Ishikawa (cell line): ENCODE results near the gene PLCB4.

Source experiments
- CEBPB ChIP-seq: IDR thresholded peaks from 2 replicates; pipeline ENCODE4 v1.6.1; 2012
- CREB1 ChIP-seq: IDR thresholded peaks from 2 replicates; pipeline ENCODE4 v1.6.1; 2012; ENCODE audit warnings: low read depth
- EGR1 ChIP-seq: IDR thresholded peaks from 2 replicates; pipeline ENCODE4 v1.6.1; 2012
- EP300 ChIP-seq: IDR thresholded peaks from 2 replicates; pipeline ENCODE4 v1.6.1; 2012; ENCODE audit warnings: borderline replicate concordance
- FOXM1 ChIP-seq: IDR thresholded peaks from 2 replicates; pipeline ENCODE4 v1.6.1; 2012; ENCODE audit warnings: low read depth, borderline replicate concordance
- NFIC ChIP-seq: IDR thresholded peaks from 2 replicates; pipeline ENCODE4 v1.6.1; 2012
- RAD21 ChIP-seq: IDR thresholded peaks from 2 replicates; pipeline ENCODE4 v1.6.1; 2012; ENCODE audit warnings: low read depth
- REST ChIP-seq: IDR thresholded peaks from 2 replicates; pipeline ENCODE4 v1.6.1; 2012; ENCODE audit warnings: low read depth, mild to moderate bottlenecking
- TAF1 ChIP-seq: IDR thresholded peaks from 2 replicates; pipeline ENCODE4 v1.6.1; 2012; ENCODE audit warnings: low read depth, mild to moderate bottlenecking
- TCF12 ChIP-seq: IDR thresholded peaks from 2 replicates; pipeline ENCODE4 v1.6.1; 2012; ENCODE audit warnings: low read depth
- TEAD4 ChIP-seq: IDR thresholded peaks from 2 replicates; pipeline ENCODE4 v1.6.1; 2012
- YY1 ChIP-seq: IDR thresholded peaks from 2 replicates; pipeline ENCODE4 v1.6.1; 2012; ENCODE audit warnings: low read depth
- ZBTB7A ChIP-seq: IDR thresholded peaks from 2 replicates; pipeline ENCODE4 v1.6.1; 2012; ENCODE audit warnings: low read depth
- TF ChIP-seq, protein P1 (sequence below): IDR thresholded peaks from 2 replicates; pipeline ENCODE4 v1.6.1; 2012
- TF ChIP-seq, protein P2 (sequence below): IDR thresholded peaks from 2 replicates; pipeline ENCODE4 v1.6.1; 2012

PLCB4 gene

DNA sequence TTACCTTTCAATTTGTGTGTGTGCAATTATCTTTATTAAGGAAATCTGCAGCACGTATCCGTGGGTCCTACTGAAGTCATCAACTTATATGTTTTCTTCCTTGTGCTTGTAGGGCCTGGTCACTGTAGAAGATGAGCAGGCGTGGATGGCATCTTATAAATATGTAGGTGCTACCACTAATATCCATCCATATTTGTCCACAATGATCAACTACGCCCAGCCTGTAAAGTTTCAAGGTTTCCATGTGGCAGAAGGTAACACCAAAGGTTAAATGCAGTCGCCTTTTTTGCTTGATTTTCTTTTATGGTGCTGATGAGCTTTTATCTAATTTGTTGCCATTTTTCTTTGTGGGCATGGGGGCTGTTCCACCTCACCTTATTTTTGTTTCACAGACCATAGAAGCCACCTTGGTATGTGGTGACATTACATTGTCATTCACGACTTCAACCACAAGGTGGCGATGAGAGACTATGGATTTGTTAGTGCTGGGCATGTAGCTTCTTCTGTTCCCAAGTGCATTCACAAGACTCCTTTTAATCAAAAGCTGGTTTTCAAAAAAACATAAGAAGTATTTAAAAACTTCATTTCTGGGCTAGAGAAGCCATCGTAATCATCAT lies 339.0 kb downstream of the PLCB4 start:
- TF ChIP-seq TEAD4, result 0 out of 2 replicates have a peak, but pooled peaks have one; percentile 31
- peak; percentile 82 for TF ChIP-seq RAD21
- TF ChIP-seq FOXM1, result no peak
- TF ChIP-seq, protein P1, sequence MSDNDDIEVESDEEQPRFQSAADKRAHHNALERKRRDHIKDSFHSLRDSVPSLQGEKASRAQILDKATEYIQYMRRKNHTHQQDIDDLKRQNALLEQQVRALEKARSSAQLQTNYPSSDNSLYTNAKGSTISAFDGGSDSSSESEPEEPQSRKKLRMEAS, result no peak
- no peak for TF ChIP-seq EP300

DNA sequence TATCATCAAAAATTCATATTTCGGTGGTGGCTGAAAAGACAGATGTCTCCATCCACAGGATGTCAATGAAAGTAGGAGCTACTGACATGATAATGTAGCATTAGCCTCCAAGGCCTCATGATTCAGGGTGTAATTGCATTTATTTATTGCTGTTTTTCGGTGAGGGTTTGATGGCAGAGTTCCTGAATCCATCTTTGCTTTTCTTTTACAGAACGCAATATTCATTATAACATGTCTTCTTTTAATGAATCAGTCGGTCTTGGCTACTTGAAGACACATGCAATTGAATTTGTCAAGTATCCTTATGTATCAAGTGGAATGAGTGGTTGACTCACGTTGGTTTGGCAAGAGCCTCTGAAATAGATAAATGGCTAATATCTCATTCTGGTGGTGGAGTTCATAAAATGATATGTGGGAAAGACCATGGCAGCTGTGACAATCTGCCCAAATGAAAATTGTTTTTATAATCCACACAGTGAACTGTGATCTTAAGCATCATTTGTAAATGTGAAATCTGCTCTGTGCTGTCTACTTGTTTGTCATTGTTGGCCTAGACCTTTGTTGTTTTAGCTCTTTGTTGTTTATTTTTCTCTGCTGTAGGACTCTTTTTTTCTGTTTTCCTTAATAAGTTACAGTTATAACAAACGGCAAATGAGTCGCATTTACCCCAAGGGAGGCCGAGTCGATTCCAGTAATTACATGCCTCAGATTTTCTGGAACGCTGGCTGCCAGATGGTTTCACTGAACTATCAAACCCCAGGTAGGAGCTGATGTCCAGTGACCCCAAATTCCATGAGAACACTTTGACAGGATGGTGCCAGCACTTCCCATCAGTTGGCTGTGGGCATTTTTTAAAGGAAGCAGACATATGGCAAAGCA lies 339.8 kb downstream of the PLCB4 start:
- no peak for TF ChIP-seq NFIC
- no peak for TF ChIP-seq TEAD4
- TF ChIP-seq CREB1, result no peak
- no peak for TF ChIP-seq CEBPB
- TF ChIP-seq, protein P2, sequence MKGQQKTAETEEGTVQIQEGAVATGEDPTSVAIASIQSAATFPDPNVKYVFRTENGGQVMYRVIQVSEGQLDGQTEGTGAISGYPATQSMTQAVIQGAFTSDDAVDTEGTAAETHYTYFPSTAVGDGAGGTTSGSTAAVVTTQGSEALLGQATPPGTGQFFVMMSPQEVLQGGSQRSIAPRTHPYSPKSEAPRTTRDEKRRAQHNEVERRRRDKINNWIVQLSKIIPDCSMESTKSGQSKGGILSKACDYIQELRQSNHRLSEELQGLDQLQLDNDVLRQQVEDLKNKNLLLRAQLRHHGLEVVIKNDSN, result no peak

GRCh38 chr20:9409352-9409751 lies 340.5 kb downstream of the PLCB4 start:
- TF ChIP-seq EGR1 (no peak), TCF12 (no peak), YY1 (no peak), TAF1 (no peak), FOXM1 (no peak), REST (no peak), CEBPB (no peak), ZBTB7A (no peak)
- TF ChIP-seq, protein P2, result no peak
- TF ChIP-seq, protein P1, result no peak

- no peak for TF ChIP-seq ZBTB7A
- TF ChIP-seq TCF12, result no peak
- TF ChIP-seq EP300, result no peak
Observed at GRCh38 chr20:9409981-9410380, 341.1 kb downstream of the PLCB4 start.

DNA sequence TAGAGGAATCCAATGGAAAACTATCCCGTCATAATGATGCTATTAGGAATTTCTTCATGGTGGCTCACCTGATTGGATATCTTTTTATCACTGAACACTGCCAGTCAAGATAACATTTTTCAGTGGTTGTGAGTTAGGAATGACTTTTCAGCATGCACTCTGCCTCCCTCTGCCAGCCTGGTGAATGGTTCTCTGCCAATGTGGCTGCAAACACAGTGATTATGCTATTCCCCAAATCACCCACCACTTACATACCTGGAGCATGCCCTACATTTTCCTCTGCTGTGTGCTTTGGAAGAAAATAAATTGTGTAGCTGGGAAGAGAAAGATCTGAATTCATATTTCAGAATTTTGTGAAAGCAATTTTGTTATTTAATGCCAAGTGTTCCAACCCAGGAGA lies 342.9 kb downstream of the PLCB4 start:
- TF ChIP-seq RAD21, result no peak

DNA sequence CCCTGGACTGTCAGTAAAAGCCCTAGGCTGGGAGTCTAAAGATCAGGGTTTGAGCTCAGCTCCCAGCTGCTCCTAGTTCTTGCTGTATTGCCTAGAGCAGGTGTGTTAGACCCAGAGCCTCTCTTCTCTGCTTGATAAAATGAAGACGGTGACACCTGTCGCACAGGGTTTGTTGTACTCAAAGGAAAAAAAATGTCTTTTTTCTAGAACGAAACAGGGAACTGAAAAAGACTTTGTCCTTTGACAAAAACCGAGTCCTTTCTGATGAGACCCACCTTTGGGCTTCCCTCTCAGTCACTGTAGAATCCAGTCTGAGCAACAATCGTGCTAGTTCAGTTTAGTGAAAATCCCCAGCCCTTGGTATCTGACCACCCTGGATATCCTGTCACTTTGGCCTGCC lies 343.4 kb downstream of the PLCB4 start:
- no peak for TF ChIP-seq YY1
- TF ChIP-seq NFIC, result no peak
- TF ChIP-seq RAD21, result no peak
- no peak for TF ChIP-seq CEBPB
- TF ChIP-seq TAF1, result no peak
- no peak for TF ChIP-seq EP300
- no peak for TF ChIP-seq TCF12
- TF ChIP-seq FOXM1, result no peak
- TF ChIP-seq, protein P1, result no peak
- no peak for TF ChIP-seq EGR1

- TF ChIP-seq EGR1 (no peak), TCF12 (no peak)
- TF ChIP-seq, protein P1, result no peak
Observed at GRCh38 chr20:9413001-9413400, 344.1 kb downstream of the PLCB4 start.

- TF ChIP-seq NFIC (no peak), EGR1 (no peak)
- TF ChIP-seq, protein P1, result no peak
Observed at GRCh38 chr20:9415426-9415825, 346.5 kb downstream of the PLCB4 start.
